ENCODE measurements around the gene PARPBP.
"Not testable (repeated sequence)": the region's sequence is repeated elsewhere in the genome, so short reads cannot be mapped to it uniquely, and the experiment has no call there.

PARPBP gene

GRCh38 chr12:102234599-102234998, 114.6 kb downstream of the PARPBP start:
- ChIA-PET CTCF (interaction anchor here (0.8 kb wide), 1 partner anchor 32 kb away, joined by 4 read pairs; no protein-coding TSS in a partner anchor), POLR2A (no interaction called here)
- TF ChIP-seq CTCF (IDR thresholded peaks at IDR 0.05; ENCODE audit: control extremely low read depth, extremely low read depth, low read depth, missing control alignments) = no peak
- DNase-seq (ENCODE audit: extremely low spot score) = no peak

GRCh38 chr12:102240859-102241258, 120.9 kb downstream of the PARPBP start:
- DNase-seq (ENCODE audit: extremely low spot score); POLR2A ChIA-PET: not testable (repeated sequence)
- CTCF ChIA-PET = interaction anchor here (1.4 kb wide), 1 partner anchor 8 kb away, joined by 5 read pairs; no protein-coding TSS in a partner anchor

All from GM10248 (cell line).